ENCODE data around the gene FAHD1.
"Not testable (repeated sequence)": the region's sequence is repeated elsewhere in the genome, so short reads cannot be mapped to it uniquely, and the experiment has no call there.

FAHD1 gene

DNA sequence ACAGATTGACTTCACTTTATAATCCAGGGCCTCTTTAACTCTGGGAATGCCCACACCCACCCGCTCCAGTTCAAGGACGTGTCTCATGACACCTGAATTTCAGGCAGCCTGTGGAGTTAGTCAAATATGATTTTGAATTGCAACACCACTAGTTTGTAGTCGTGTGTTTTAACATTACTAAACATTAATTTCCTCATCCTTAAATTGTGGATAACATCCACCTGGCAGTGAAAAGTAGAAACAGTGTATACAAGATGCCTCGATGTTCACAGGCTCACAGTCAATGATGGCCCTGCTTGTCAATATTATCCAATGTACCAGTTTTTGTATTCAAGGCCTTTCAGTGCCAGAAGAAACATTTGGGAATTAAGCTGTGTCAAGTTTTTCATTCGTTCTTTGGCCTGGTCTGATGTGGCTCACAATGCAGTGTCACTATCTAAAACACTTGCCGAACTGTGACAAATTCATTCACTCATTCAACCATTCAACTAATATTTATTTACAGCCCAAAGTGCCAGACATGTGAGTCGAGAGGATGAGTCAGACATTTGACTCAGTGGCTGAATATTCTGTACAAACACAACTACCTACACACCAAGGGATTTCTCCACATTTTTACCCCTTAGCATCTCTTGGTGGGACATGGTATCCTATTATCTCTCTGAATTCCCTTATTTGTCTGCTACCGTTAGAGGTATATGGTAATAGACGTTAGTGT lies 43.5 kb downstream of the FAHD1 start:
- no peaks in the 10 kb centered on the region for H3K4me1 ChIP-seq (ENCODE audit: control insufficient read depth, insufficient read depth, low read length)
- H3K4me3 ChIP-seq (ENCODE audit: low read length), result no peak overlapping the region
- H3K27me3 ChIP-seq (ENCODE audit: control insufficient read depth, insufficient read depth, low read length), result peaks cover 11% of the 10 kb centered on the region
- no peaks in the 10 kb centered on the region for H3K36me3 ChIP-seq (ENCODE audit: control insufficient read depth, insufficient read depth, low read length)
- no peaks in the 10 kb centered on the region for H3K9me3 ChIP-seq (ENCODE audit: control insufficient read depth, low read length)
- no peak overlapping the region for H3K9ac ChIP-seq (ENCODE audit: low read length)

DNA sequence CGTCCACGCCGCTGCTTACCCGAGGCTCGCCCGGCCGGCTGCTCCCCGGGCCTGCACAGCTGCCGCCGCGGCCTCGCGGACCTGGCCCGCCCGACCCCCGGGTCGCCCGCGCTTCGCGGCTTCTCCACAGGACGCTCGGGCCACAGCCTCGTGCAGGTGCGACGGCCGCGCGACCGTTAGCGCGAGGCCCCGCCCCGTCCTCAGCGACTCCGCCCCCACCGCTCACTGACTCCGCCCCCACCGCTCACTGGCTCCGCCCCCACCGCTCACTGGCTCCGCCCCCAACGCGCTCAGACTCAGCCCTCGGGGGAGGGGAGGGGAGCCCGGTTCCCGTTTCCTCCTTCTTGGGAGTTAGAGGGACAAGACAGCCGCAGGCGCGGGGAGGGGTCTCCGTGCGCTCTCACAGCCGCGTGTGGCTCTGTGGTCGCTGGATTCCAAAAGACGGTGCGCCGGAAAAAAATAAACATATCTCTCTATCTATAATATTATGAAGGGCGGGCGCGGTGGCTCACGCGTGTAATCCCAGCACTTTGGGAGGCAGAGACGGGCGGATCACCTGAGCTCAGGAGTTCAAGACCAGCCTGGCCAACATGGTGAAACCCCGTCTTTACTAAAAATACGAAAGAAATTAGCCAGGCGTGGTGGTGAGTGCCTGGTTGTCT lies 45.1 kb downstream of the FAHD1 start, which contains the start of gene MEIOB:
Gene MEIOB (minus strand): TSS at position 191 of the 662 bp plus-strand sequence. CDS start 3,989 bp downstream, outside the sequence.
- no peak within 1 kb of the TSS for H3K9ac ChIP-seq (ENCODE audit: low read length)
- H3K9me3 ChIP-seq (ENCODE audit: control insufficient read depth, low read length), result no peaks in the 10 kb centered on the region
- peaks cover 11% of the 10 kb centered on the region for H3K27me3 ChIP-seq (ENCODE audit: control insufficient read depth, insufficient read depth, low read length)
- no peak within 1 kb of the TSS for H3K4me3 ChIP-seq (ENCODE audit: low read length)
- no peaks in the 10 kb centered on the region for H3K4me1 ChIP-seq (ENCODE audit: control insufficient read depth, insufficient read depth, low read length)
- H3K36me3 ChIP-seq (ENCODE audit: control insufficient read depth, insufficient read depth, low read length), result no peaks in the 10 kb centered on the region

DNA sequence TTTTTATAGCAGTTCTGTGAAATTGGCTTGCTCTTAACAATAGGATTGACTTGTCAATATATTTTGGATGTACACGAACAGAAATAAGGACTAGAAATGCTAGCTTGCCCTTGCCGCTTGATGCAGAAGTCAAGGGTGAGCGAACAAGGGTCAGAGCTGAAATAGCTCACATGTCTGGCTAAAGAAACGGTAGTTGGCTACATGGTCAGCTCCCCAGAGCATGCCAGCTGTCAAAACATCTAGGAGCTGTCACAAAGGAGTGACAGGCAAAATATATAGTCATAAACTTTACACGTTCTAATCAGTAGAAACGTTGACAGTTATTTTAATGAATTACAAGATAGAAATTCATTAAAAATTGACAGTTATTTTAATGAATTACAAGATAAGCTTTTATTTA lies 47.8 kb downstream of the FAHD1 start:
- H3K9me3 ChIP-seq (ENCODE audit: control insufficient read depth, low read length), result no peaks in the 10 kb centered on the region
- no peak overlapping the region for H3K4me3 ChIP-seq (ENCODE audit: low read length)
- no peak overlapping the region for H3K9ac ChIP-seq (ENCODE audit: low read length)
- no peaks in the 10 kb centered on the region for H3K4me1 ChIP-seq (ENCODE audit: control insufficient read depth, insufficient read depth, low read length)
- no peaks in the 10 kb centered on the region for H3K36me3 ChIP-seq (ENCODE audit: control insufficient read depth, insufficient read depth, low read length)
- H3K27me3 ChIP-seq (ENCODE audit: control insufficient read depth, insufficient read depth, low read length), result peaks cover 19% of the 10 kb centered on the region

DNA sequence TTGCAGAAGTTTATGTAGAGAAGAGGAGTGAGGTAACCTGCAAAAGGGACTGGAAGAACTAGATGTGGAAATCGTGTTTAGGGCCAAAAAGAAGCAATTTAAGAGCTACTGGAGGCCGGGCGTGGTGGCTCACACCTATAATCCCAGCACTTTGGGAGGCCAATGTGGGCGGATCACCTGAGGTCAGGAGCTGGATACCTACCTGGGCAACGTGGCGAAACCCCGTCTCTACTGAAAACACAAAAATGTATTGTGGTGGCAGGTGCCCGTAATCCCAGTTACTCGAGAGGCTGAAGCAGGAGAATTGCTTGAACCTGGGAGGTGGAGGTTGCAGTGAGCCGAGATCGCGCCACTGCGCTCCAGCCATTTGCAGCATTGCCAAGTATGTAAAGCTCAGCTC lies 49.1 kb downstream of the FAHD1 start:
- H3K36me3 ChIP-seq (ENCODE audit: control insufficient read depth, insufficient read depth, low read length); H3K9ac ChIP-seq (ENCODE audit: low read length); H3K4me3 ChIP-seq (ENCODE audit: low read length); H3K4me1 ChIP-seq (ENCODE audit: control insufficient read depth, insufficient read depth, low read length); H3K9me3 ChIP-seq (ENCODE audit: control insufficient read depth, low read length): not testable (repeated sequence)
- peaks cover 19% of the 10 kb centered on the region for H3K27me3 ChIP-seq (ENCODE audit: control insufficient read depth, insufficient read depth, low read length)

DNA sequence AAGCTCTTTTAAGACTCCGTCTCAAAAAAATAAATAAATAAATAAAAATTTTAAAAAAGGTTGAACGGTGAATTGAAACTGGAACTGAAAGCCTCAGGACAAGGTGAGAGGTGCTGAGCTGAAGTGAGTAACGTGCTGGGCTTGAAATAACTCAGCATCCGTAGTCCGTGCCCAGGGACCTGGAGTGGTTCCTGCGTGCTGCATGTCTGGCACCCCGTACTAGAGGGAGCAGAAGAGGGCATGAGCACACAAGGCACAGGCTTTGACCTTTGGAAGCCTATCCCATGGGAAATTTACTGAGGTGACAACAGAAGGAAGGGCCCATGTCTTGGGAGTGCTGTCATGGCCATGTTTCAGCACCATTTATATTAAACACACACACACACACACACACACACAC lies 49.5 kb downstream of the FAHD1 start:
- H3K4me3 ChIP-seq (ENCODE audit: low read length), result no peak overlapping the region
- no peaks in the 10 kb centered on the region for H3K36me3 ChIP-seq (ENCODE audit: control insufficient read depth, insufficient read depth, low read length)
- no peaks in the 10 kb centered on the region for H3K4me1 ChIP-seq (ENCODE audit: control insufficient read depth, insufficient read depth, low read length)
- H3K27me3 ChIP-seq (ENCODE audit: control insufficient read depth, insufficient read depth, low read length), result peaks cover 19% of the 10 kb centered on the region
- no peaks in the 10 kb centered on the region for H3K9me3 ChIP-seq (ENCODE audit: control insufficient read depth, low read length)
- no peak overlapping the region for H3K9ac ChIP-seq (ENCODE audit: low read length)

DNA sequence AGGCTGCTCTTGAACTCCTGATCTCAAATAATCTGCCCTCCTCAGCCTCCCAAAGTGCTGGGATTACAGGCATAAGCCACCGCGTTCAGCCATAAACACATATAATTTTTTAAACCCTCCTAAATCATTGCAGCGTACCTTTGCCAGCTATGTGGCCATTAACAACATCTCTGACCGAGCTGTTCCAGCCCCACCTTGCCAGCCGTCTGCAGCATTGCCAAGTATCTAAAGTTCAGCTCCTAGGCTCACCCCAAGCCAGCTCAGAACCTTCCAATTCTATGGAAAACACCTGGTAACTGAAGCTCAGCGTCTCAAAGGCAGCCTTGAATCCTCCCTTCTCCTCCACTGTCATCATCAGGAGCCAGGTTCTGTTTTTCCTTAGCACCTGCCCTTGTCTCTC lies 50.1 kb downstream of the FAHD1 start:
- no peaks in the 10 kb centered on the region for H3K9me3 ChIP-seq (ENCODE audit: control insufficient read depth, low read length)
- H3K9ac ChIP-seq (ENCODE audit: low read length), result no peak overlapping the region
- H3K4me1 ChIP-seq (ENCODE audit: control insufficient read depth, insufficient read depth, low read length), result no peaks in the 10 kb centered on the region
- H3K4me3 ChIP-seq (ENCODE audit: low read length), result no peak overlapping the region
- no peaks in the 10 kb centered on the region for H3K36me3 ChIP-seq (ENCODE audit: control insufficient read depth, insufficient read depth, low read length)
- peaks cover 15% of the 10 kb centered on the region for H3K27me3 ChIP-seq (ENCODE audit: control insufficient read depth, insufficient read depth, low read length)

DNA sequence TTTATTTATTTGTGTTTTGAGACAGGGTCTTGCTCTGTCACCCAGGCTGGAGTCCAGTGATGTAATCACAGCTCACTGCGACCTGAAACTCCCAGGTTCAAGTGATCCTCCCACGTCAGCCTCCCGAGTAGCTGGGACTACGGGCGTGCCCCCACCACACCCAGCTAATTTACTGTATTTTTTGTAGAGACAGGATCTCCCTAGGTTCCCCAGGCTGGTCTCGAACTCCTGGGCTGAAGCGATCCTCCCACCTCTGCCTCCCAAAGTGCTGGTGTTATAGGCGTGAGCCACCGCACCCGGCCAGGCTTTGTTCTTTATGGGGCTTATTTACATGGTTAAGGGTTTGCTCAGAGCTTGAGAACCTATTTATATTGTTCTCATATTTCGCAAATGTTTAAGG lies 50.8 kb downstream of the FAHD1 start:
- Histone ChIP-seq H3K27me3 (ENCODE audit: control insufficient read depth, insufficient read depth, low read length) (peaks cover 8% of the 10 kb centered on the region), H3K4me3 (ENCODE audit: low read length) (no peak overlapping the region), H3K36me3 (ENCODE audit: control insufficient read depth, insufficient read depth, low read length) (no peaks in the 10 kb centered on the region), H3K9me3 (ENCODE audit: control insufficient read depth, low read length) (no peaks in the 10 kb centered on the region), H3K4me1 (ENCODE audit: control insufficient read depth, insufficient read depth, low read length) (no peaks in the 10 kb centered on the region), H3K9ac (ENCODE audit: low read length) (no peak overlapping the region)

DNA sequence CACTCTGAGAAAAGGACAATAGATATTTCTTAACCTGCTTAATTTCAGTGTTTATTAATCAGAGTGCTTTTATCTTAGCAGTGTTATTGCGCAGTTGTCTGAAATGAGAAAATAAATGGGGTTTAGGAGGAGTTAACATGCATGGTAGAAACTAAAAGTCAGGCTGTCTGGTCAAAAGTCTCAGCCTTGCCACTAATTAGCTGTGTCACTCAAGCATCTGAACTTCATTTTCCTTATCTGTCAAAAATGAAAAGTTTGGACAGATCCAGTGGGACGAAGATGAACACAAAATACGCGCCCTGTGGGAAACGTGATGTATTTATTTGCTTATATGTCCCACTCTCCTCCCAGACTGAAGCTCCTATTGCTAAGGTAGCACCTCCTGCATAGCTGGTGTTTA lies 51.2 kb downstream of the FAHD1 start:
- no peaks in the 10 kb centered on the region for H3K4me1 ChIP-seq (ENCODE audit: control insufficient read depth, insufficient read depth, low read length)
- no peak overlapping the region for H3K9ac ChIP-seq (ENCODE audit: low read length)
- no peaks in the 10 kb centered on the region for H3K9me3 ChIP-seq (ENCODE audit: control insufficient read depth, low read length)
- no peak overlapping the region for H3K4me3 ChIP-seq (ENCODE audit: low read length)
- H3K36me3 ChIP-seq (ENCODE audit: control insufficient read depth, insufficient read depth, low read length), result no peaks in the 10 kb centered on the region
- peaks cover 8% of the 10 kb centered on the region for H3K27me3 ChIP-seq (ENCODE audit: control insufficient read depth, insufficient read depth, low read length)
